ENCODE measurements around the gene GPR108.

- TF ChIP-seq POLR2A (IDR thresholded peaks at IDR 0.05) (no peak), CTCF (IDR thresholded peaks at IDR 0.05) (no peak), POLR2AphosphoS5 (IDR thresholded peaks at IDR 0.05) (no peak), EP300 (IDR thresholded peaks at IDR 0.05) (no peak)
Observed at GRCh38 chr19:6682607-6683128, 54.7 kb downstream of the GPR108 start.
